Loucy (cell line): Measurements from ENCODE around the gene B4GALNT3.

Source experiments
- H2AFZ ChIP-seq: fragments of 200-600 bp; sonication (generic); 2 replicates; pipeline ENCODE4 v1.6.0; 2016; ENCODE audit warnings: antibody characterized with exemption, mild to moderate bottlenecking, low read length, moderate library complexity
- H3F3A ChIP-seq: fragments of 200-600 bp; 2 replicates; pipeline ENCODE4 v1.6.0; 2016; ENCODE audit warnings: antibody characterized with exemption, low read depth, mild to moderate bottlenecking
- H3K27me3 ChIP-seq: fragments of 200-600 bp; sonication (generic); 2 replicates; pipeline ENCODE4 v1.6.1; 2014; ENCODE audit warnings: low read length, mild to moderate bottlenecking; ENCODE audit not compliant: insufficient read depth, poor library complexity, severe bottlenecking
- H3K36me3 ChIP-seq: fragments of 200-600 bp; sonication (generic); 2 replicates; pipeline ENCODE4 v1.6.1; 2016; ENCODE audit warnings: low read length; ENCODE audit not compliant: insufficient read depth
- H3K4me1 ChIP-seq: fragments of 200-600 bp; sonication (generic); 2 replicates; pipeline ENCODE4 v1.5.1; 2014; ENCODE audit warnings: low read length, mild to moderate bottlenecking; ENCODE audit not compliant: insufficient read depth, poor library complexity, severe bottlenecking
- H3K4me2 ChIP-seq: fragments of 200-600 bp; sonication (generic); 2 replicates; pipeline ENCODE4 v1.6.0; 2014; ENCODE audit warnings: antibody characterized with exemption, low read length, low read depth, mild to moderate bottlenecking; ENCODE audit not compliant: poor library complexity, severe bottlenecking
- H3K4me3 ChIP-seq: fragments of 200-600 bp; sonication (generic); 2 replicates; pipeline ENCODE4 v1.5.1; 2014; ENCODE audit warnings: low read length, mild to moderate bottlenecking, mixed read lengths; ENCODE audit not compliant: poor library complexity, severe bottlenecking
- H3K79me2 ChIP-seq: fragments of 200-600 bp; sonication (generic); 2 replicates; pipeline ENCODE4 v1.6.1; 2014; ENCODE audit warnings: low read length; ENCODE audit not compliant: insufficient read depth
- H3K9ac ChIP-seq: fragments of 200-600 bp; sonication (generic); 2 replicates; pipeline ENCODE4 v1.6.0; 2014; ENCODE audit warnings: mild to moderate bottlenecking, low read depth, low read length, moderate library complexity; ENCODE audit not compliant: poor library complexity, severe bottlenecking
- H3K9me2 ChIP-seq: fragments of 200-600 bp; sonication (generic); replicated peaks from 2 replicates; pipeline ENCODE4 v1.6.1; 2016; ENCODE audit warnings: low read depth, low read length, mixed read lengths
- H3K9me3 ChIP-seq: fragments of 200-600 bp; sonication (generic); 2 replicates; pipeline ENCODE4 v1.6.1; 2014; ENCODE audit warnings: mild to moderate bottlenecking, antibody characterized with exemption, low read length, low read depth; ENCODE audit not compliant: insufficient read depth
- H4K20me1 ChIP-seq: fragments of 200-600 bp; sonication (generic); 2 replicates; pipeline ENCODE4 v1.6.0; 2014; ENCODE audit warnings: antibody characterized with exemption, low read length, mild to moderate bottlenecking; ENCODE audit not compliant: insufficient read depth, poor library complexity, severe bottlenecking
- EZH2phosphoT487 ChIP-seq: fragments of 200-600 bp; IDR thresholded peaks from 2 replicates; pipeline ENCODE4 v1.6.1; 2018; ENCODE audit warnings: antibody characterized with exemption, mild to moderate bottlenecking, moderate library complexity, borderline replicate concordance
- TF ChIP-seq, protein P1 (sequence below): fragments of 200-600 bp; sonication (generic); conservative IDR thresholded peaks from 2 replicates; pipeline ENCODE4 v1.5.1; 2014; ENCODE audit warnings: mild to moderate bottlenecking, antibody characterized with exemption, low read length

B4GALNT3 gene

DNA sequence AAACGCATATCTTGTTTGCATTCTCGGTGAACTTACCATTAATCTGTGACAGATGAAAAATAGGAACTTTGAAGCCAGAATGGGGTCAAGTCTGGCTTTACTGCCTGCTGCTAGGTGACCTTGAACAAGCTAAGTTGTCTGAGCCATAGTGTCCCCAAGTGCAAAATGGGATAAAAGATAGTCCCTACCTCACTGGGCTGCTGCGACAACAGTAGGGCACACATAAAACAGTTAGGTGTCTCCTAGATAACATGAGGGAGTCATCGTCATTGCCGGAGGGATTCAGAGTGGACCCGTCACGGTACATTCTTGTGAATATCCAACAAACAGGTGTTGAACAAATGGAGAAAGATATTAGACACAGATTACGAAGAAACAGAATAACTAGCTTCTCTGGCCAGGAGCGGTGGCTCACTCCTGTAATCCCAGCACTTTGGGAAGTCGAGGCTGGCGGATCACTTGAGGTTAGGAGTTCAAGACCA is 132.3 kb downstream of the B4GALNT3 start:
- Histone ChIP-seq H3F3A (no peaks in the 10 kb centered on the region), H3K9me2 (no peaks in the 10 kb centered on the region), H3K4me1 (peaks cover 59% of the 10 kb centered on the region), H3K4me2 (peak overlapping the region; percentile 60), H3K27me3 (no peaks in the 10 kb centered on the region), H2AFZ (0 out of 2 replicates have a peak overlapping the region, but pooled peaks have one; percentile 42), H3K4me3 (peak overlapping the region; percentile 42), H3K9ac (peak overlapping the region; percentile 55), H4K20me1 (no peaks in the 10 kb centered on the region), H3K9me3 (peaks cover 5% of the 10 kb centered on the region; the same call in 1 of the 2 replicates), H3K36me3 (no peaks in the 10 kb centered on the region), H3K79me2 (no peaks in the 10 kb centered on the region; the same call in 1 of the 2 replicates)
- TF ChIP-seq EZH2phosphoT487 = no peak
- TF ChIP-seq, protein P1, sequence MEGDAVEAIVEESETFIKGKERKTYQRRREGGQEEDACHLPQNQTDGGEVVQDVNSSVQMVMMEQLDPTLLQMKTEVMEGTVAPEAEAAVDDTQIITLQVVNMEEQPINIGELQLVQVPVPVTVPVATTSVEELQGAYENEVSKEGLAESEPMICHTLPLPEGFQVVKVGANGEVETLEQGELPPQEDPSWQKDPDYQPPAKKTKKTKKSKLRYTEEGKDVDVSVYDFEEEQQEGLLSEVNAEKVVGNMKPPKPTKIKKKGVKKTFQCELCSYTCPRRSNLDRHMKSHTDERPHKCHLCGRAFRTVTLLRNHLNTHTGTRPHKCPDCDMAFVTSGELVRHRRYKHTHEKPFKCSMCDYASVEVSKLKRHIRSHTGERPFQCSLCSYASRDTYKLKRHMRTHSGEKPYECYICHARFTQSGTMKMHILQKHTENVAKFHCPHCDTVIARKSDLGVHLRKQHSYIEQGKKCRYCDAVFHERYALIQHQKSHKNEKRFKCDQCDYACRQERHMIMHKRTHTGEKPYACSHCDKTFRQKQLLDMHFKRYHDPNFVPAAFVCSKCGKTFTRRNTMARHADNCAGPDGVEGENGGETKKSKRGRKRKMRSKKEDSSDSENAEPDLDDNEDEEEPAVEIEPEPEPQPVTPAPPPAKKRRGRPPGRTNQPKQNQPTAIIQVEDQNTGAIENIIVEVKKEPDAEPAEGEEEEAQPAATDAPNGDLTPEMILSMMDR = no peak

DNA sequence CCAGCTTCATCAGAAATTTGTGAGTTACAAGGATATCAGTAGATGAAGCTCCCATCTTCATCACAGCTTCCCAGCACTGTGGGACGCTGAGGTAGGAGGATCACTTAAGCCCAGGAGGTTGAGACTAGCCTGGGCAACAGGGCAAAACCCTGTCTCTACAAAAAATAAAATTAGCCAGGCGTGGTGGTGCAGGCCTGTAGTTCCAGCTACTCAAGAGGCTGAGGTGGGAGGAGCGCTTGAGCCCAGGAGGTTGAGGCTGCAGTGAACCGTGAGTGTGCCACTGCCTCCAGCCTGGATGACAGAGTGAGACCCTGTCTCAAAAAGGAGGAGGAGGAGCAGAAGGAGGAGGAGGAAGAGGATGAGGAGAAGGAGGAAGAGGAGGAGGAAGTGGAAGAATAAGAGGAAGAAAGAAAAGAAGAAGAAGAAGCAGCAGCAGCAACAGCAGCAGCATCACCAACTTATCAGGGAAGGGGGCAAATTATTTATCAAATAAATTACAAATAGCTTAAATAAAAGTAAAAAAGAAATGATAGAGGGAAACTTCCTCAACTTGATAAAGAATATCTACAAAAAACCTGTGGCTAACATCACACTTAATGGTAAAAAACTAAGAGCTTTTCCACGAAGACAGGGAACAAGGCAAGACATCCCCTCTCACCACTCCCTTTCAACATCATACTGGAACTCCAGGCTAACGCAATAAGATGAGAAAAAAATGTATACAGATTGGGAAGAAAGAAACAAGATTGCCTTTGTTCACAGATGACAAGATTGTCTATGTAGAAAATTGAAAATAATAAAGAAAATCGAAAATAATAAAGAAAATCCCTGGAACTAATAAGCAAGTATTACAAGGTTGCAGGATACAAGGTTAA is 133.9 kb downstream of the B4GALNT3 start:
- H3F3A ChIP-seq = peaks cover 3% of the 10 kb centered on the region; the same call in 1 of the 2 replicates
- H3K27me3 ChIP-seq = no peaks in the 10 kb centered on the region
- TF ChIP-seq, protein P1 = no peak
- TF ChIP-seq EZH2phosphoT487 = no peak
- peak overlapping the region; percentile 27 for H3K9ac ChIP-seq
- no peaks in the 10 kb centered on the region for H3K9me2 ChIP-seq
- no peaks in the 10 kb centered on the region for H3K79me2 ChIP-seq
- H3K4me2 ChIP-seq = no peak overlapping the region
- H3K4me1 ChIP-seq = peaks cover 70% of the 10 kb centered on the region
- no peaks in the 10 kb centered on the region for H3K36me3 ChIP-seq
- 0 out of 2 replicates have a peak overlapping the region, but pooled peaks have one; percentile 34 for H2AFZ ChIP-seq
- H3K4me3 ChIP-seq = no peak overlapping the region
- H4K20me1 ChIP-seq = no peaks in the 10 kb centered on the region
- H3K9me3 ChIP-seq = peaks cover 2% of the 10 kb centered on the region; the same call in 1 of the 2 replicates

DNA sequence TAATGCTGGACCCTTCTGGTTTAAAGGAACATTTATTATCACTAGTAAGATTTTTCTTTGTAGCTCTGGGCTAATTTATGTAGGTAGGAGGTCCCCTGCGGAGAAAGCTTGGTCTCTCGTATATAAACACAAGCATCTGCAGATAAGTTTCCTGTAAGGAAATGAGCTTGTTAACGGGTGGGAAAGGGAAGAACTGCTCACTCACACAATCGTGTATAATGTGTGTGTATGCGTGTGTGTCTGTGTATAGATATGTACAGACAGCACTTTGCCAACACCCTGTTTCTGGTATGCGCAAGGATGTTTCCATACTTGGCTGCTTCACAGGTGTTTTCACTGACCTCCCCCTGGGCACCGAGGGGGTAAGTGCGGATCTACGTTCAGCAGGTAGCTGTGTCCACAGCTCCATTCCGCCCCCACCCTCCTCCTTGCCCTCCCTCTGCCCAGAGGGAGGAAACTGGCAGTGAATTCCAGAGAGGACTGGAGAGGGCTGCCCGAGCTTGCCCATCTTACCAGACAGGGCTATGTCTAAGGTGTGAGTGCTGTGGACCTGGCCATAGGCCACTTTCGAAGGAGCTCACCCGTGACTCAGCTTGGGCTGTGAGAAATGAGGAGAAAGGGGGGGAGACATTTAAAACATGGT is 138.3 kb downstream of the B4GALNT3 start:
- Histone ChIP-seq H3K79me2 (peaks cover 8% of the 10 kb centered on the region; the same call in 1 of the 2 replicates), H3K9me3 (no peaks in the 10 kb centered on the region), H3F3A (peaks cover 3% of the 10 kb centered on the region; the same call in 1 of the 2 replicates), H3K4me1 (peaks cover 54% of the 10 kb centered on the region), H3K36me3 (no peaks in the 10 kb centered on the region), H3K4me2 (peak overlapping the region; percentile 87), H3K27me3 (no peaks in the 10 kb centered on the region), H3K9me2 (no peaks in the 10 kb centered on the region), H4K20me1 (no peaks in the 10 kb centered on the region), H3K9ac (peak overlapping the region; percentile 77), H2AFZ (peak overlapping the region; percentile 61), H3K4me3 (peak overlapping the region; percentile 68)
- TF ChIP-seq, protein P1 = no peak
- TF ChIP-seq EZH2phosphoT487 = no peak
